ENCODE measurements around the gene CEP70. TPM values are rescaled to one million over a fixed set of nuclear protein-coding genes. Genes with fewer than 3 reads are reported as not detected.

CEP70 gene
- total and polyA plus RNA-seq, 10 of the 15 experiments (the other 5 are each of a cell fraction or from before 2014, with no cell fraction given): 1.4 to 9.3 (median 2.2) TPM

GRCh38 chr3:138591392-138591791 is 2.7 kb downstream of the CEP70 start (continued):
- no peak for TF ChIP-seq ZNF384 (IDR thresholded peaks at IDR 0.05; ENCODE audit: borderline replicate concordance, low read depth, low read length)
- TF ChIP-seq CREM (IDR thresholded peaks at IDR 0.05; ENCODE audit: low read depth): no peak
- TF ChIP-seq CHD2 (IDR thresholded peaks at IDR 0.05; ENCODE audit: borderline replicate concordance, low read depth, low read length): no peak

- H3K36me3 ChIP-seq (ENCODE audit: control insufficient read depth in 2 of 2, insufficient read depth in 2 of 2, low read length in 1 of 2): no peaks in the 10 kb centered on the region
- ChIA-PET SMC1A (ENCODE audit: uncharacterized antibody, unreplicated experiment) (interaction anchor here (1.1 kb wide), 1 partner anchor 109 kb away, joined by 3 read pairs; no protein-coding TSS in a partner anchor), RAD21 (ENCODE audit: unreplicated experiment) (interaction anchor here (7.5 kb wide), 1 partner anchor 328 kb away, joined by 166 read pairs; no protein-coding TSS in a partner anchor), CTCF (interaction anchor here (14.3 kb wide), 1 partner anchor 328 kb away, joined by 451 read pairs; no protein-coding TSS in a partner anchor), POLR2A (no interaction called here)
- no peaks in the 10 kb centered on the region for H3K9me3 ChIP-seq (replicated peaks; ENCODE audit: control insufficient read depth, insufficient read depth, low read length)
- in situ Hi-C loops (cut with MboI) (no loop called here), intact Hi-C loops (cut with micrococcal nuclease; ENCODE audit: unreplicated experiment) (no loop called here)
- H3K27me3 ChIP-seq (replicated peaks in 1 of 2; ENCODE audit: control insufficient read depth in 2 of 2, insufficient read depth in 2 of 2, low read length in 1 of 2): no peaks in the 10 kb centered on the region
- H3K4me3 ChIP-seq: no peak overlapping the region
- DNase-seq (ENCODE audit: low read depth, low spot score) (no peak), ATAC-seq (no peak), FAIRE-seq (no peak)
- H3K4me1 ChIP-seq (ENCODE audit: control insufficient read depth, insufficient read depth, low read length): no peaks in the 10 kb centered on the region; the same call in 1 of the 2 replicates
- H3K4me2 ChIP-seq (ENCODE audit: control insufficient read depth, insufficient read depth): no peak overlapping the region
- H4K20me1 ChIP-seq (ENCODE audit: control insufficient read depth, insufficient read depth): no peaks in the 10 kb centered on the region
- WGBS (ENCODE audit: insufficient coverage, insufficient replicate concordance, low lambda C conversion rate, missing lambda C conversion rate): 3% methylated on average over 5 of the region's 5 CpGs
- no peak overlapping the region for H3K9ac ChIP-seq (ENCODE audit: control insufficient read depth, insufficient read depth, low read length)
- no peak for TF ChIP-seq RB1 (IDR thresholded peaks at IDR 0.05; ENCODE audit: borderline replicate concordance)
- peak; percentile 40 for TF ChIP-seq BCL3 (IDR thresholded peaks at IDR 0.05; ENCODE audit: borderline replicate concordance, insufficient read depth, low read depth, low read length, poor library complexity, severe bottlenecking)
- no peak for TF ChIP-seq NFYB (IDR thresholded peaks at IDR 0.05; ENCODE audit: insufficient read depth, low read depth, low read length)
- BruUV-seq (replicated peaks): no TSS peak
- H2AFZ ChIP-seq (ENCODE audit: control insufficient read depth, low read depth, low read length): no peak overlapping the region
- H3K27ac ChIP-seq (ENCODE audit: control insufficient read depth, insufficient read depth): no peak overlapping the region
- no peaks in the 10 kb centered on the region for H3K79me2 ChIP-seq (ENCODE audit: control insufficient read depth, insufficient read depth, low read length)
Measured at GRCh38 chr3:138588445-138588844, 5.6 kb downstream of the CEP70 start.

All from GM12878 (cell line).